Kidney capillary endothelial cell (primary cell): ENCODE measurements around the gene TECR.
"Not testable (repeated sequence)": the region's sequence is repeated elsewhere in the genome, so short reads cannot be mapped to it uniquely, and the experiment has no call there.

Experiments
- DNase-seq: peaks from one replicate; pipeline ENCODE4 v3.0.0-alpha.2; 2018; ENCODE audit warnings: low spot score

The TECR gene

GRCh38 chr19:14561249-14561648 lies 31.9 kb downstream of the TECR start:
- no peak for DNase-seq

GRCh38 chr19:14561847-14562351 lies 32.5 kb downstream of the TECR start:
- DNase-seq, result no peak

GRCh38 chr19:14562660-14563589 lies 33.5 kb downstream of the TECR start:
- DNase-seq, result no peak

- no peak for DNase-seq
Observed at GRCh38 chr19:14563590-14563926, 34.2 kb downstream of the TECR start.

GRCh38 chr19:14563989-14564651 lies 34.7 kb downstream of the TECR start:
- DNase-seq, result no peak

- DNase-seq, result not testable (repeated sequence)
Observed at GRCh38 chr19:14564652-14565297, 35.4 kb downstream of the TECR start.

- no peak for DNase-seq
Observed at GRCh38 chr19:14565298-14565679, 35.9 kb downstream of the TECR start.

GRCh38 chr19:14565765-14566711 lies 36.6 kb downstream of the TECR start:
- DNase-seq, result no peak

GRCh38 chr19:14566712-14567077 lies 37.3 kb downstream of the TECR start:
- DNase-seq, result no peak

GRCh38 chr19:14567079-14567478 lies 37.7 kb downstream of the TECR start:
- no peak for DNase-seq

- no peak for DNase-seq
Observed at GRCh38 chr19:14570864-14571527, 41.6 kb downstream of the TECR start.

GRCh38 chr19:14571695-14572490 lies 42.5 kb downstream of the TECR start, which contains the start of gene NDUFB7:
TSS of gene NDUFB7 (minus strand) at chr19:14572066. CDS start at chr19:14572000, 66 bp downstream.
- DNase-seq, result peak; percentile 91

GRCh38 chr19:14575428-14575980 lies 46.1 kb downstream of the TECR start:
- DNase-seq, result no peak

GRCh38 chr19:14576363-14576762 lies 47.0 kb downstream of the TECR start:
- DNase-seq, result no peak

- no peak for DNase-seq
Observed at GRCh38 chr19:14577264-14577663, 47.9 kb downstream of the TECR start.

- no peak for DNase-seq
Observed at GRCh38 chr19:14577885-14578427, 48.6 kb downstream of the TECR start.

GRCh38 chr19:14580623-14581237 lies 51.3 kb downstream of the TECR start:
- DNase-seq, result no peak

- no peak for DNase-seq
Observed at GRCh38 chr19:14582894-14583340, 53.5 kb downstream of the TECR start, which contains the start of gene CLEC17A. TSS of gene CLEC17A (plus strand) at chr19:14583084. CDS start at chr19:14583161, 77 bp downstream.

- DNase-seq, result not testable (repeated sequence)
Observed at GRCh38 chr19:14584372-14584771, 55.0 kb downstream of the TECR start.
